ENCODE measurements around the gene TMEM260.

DNA sequence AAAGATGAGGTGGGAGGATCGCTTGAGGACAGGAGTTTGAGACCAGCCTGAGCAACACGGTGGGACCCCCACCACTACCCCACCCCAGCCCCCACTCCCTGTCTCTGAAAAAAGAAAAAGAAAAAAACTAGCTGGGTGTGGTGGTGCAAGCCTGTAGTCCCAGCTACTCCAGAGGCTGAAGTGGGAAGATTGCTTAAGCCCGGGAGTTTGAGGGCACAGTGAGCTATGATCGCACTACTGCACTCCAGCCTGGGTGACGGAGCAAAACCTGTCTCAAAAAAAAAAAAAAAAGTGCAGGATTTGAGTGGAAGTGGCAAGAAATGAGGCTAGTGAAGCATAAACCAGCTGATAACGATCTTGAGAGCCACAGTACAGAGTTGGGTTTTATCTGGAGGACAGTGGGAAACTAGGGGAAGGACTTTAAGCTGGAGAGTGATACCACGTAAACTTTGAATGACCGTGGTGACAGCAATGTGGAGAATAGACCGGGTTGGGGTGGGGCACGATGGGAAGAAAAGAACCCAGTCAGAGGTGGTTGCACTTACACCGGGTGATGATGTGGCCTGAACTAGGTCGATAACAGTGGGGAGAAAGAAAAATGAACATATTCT lies 85.3 kb downstream of the TMEM260 start:
- TF ChIP-seq, protein P1, sequence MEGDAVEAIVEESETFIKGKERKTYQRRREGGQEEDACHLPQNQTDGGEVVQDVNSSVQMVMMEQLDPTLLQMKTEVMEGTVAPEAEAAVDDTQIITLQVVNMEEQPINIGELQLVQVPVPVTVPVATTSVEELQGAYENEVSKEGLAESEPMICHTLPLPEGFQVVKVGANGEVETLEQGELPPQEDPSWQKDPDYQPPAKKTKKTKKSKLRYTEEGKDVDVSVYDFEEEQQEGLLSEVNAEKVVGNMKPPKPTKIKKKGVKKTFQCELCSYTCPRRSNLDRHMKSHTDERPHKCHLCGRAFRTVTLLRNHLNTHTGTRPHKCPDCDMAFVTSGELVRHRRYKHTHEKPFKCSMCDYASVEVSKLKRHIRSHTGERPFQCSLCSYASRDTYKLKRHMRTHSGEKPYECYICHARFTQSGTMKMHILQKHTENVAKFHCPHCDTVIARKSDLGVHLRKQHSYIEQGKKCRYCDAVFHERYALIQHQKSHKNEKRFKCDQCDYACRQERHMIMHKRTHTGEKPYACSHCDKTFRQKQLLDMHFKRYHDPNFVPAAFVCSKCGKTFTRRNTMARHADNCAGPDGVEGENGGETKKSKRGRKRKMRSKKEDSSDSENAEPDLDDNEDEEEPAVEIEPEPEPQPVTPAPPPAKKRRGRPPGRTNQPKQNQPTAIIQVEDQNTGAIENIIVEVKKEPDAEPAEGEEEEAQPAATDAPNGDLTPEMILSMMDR (IDR thresholded peaks at IDR 0.05) = no peak
- no peak for TF ChIP-seq ZFX (IDR thresholded peaks at IDR 0.05; ENCODE audit: borderline replicate concordance)

All from 22Rv1 (cell line).